A549 treated with AZD9567 at 1 μM for 4 hours (cell line): ENCODE data around the gene RPL23. TPM values are rescaled to one million over a fixed set of nuclear protein-coding genes. Genes with fewer than 3 reads are reported as not detected.

Source experiments
- total RNA-seq: library from RNA; stranded (reverse); fragments of 200-300 nt; extraction: Qiagen RNA extraction; gene quantifications from 5 replicates; pipeline ENCODE4 v1.2.3, GENCODE V29; 2022; ENCODE audit not compliant: insufficient read depth

Gene RPL23
- 2,657 to 5,013 TPM (median 2,700 TPM) in 5 replicates for total RNA-seq

DNA sequence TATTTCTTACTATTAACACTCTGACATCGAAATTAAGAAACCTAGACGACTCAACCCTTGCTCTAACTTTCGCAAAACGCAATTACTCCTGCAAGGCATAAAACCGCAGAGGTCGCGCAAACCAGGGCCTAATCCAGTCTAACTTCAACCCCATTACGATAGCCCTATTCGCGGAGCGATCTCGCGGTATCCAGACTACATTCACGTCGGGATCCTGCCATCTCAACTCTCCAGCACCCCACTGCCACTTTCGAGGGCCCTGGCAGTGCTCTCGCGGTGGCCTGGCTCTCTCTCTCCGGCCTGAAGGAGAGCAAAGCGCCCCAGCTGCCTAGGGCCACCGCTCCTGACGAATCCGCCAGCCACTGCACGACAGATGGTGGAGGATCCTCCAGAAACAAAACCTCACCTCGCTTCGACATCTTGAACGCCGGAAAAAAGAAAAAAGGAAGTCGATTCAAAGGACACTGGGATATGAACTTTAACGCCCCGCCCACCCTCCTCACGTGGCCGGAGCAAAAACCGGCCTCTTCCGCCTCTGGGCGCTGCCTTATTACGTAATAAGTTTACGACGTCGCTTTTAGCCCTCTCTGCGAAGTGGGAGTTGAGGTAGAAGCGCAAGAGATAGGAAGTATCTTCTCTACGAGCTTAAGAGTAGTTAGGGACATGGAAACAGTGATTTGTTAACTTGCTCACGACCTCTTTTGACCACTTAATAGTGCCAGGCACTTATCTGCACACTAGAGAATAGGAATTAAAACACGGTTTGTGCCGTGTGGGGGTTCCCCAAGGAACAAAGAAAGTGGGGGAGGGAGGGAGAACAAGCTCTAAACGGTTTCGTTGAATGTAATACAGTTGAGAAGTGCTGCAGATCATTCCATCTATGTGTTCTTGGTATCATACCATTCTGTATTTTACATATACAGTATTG is at the start of gene RPL23:
Gene RPL23 (minus strand): TSS at position 430 of the 928 bp plus-strand sequence. CDS start 11 bp downstream, at position 419.

GRCh38 chr17:38869526-38870258 is 16.2 kb upstream of the RPL23 start, which contains the start of gene LASP1:
Gene LASP1 (plus strand): TSS chr17:38870058. CDS start chr17:38870190, 132 bp downstream.

GRCh38 chr17:38824899-38825761 is 28.4 kb downstream of the RPL23 start, which contains the start of gene CWC25:
Gene CWC25 (minus strand): TSS chr17:38825321. CDS start chr17:38825183, 138 bp downstream.

DNA sequence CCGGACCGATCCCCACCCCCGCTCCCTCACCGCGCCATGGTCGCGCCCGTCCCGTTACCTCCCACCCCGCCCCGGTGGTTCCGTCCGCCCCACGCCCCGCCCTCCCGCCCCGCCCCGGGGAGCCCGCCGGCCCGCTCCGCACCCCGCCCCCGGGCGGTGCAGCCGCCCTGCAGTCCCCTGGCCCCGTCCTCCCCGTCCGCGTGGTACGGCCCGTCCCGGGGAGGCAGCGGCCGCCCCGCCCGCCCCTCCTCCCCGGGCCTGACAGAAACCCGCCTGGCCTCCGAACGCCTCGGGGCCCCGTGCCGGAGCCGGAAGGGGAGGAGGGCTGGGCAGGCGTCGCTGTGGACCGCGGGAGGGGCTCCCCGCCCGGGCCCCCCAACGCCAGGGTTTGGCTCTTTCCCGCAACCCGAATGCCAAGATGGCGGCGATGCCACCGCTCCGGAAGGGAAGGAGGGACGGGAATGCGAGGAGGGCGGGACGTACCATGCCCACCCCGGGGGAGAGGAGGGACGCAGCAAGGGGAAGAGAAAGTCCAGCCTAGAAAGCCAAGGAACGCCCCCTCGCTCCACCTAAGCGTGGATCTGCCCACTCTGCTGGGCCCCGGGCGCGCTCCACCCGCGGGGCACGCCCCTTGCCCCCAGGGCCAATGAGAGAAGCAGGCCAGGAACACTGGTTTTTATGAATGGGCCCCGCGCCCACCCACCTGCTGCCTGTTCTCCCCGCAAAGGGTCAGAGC is 53.9 kb downstream of the RPL23 start, which contains the start of gene PIP4K2B:
Gene PIP4K2B (minus strand): TSS at position 56 of the 736 bp plus-strand sequence. CDS start 132 bp downstream, outside the sequence.

Other genes with a start within 250 kb of the RPL23 start
- gene SRCIN1, start 247.8 kb downstream of the RPL23 start, total RNA-seq, result 2.2 to 3.2 TPM (median 2.8 TPM) in 5 replicates
- gene EPOP, start 178.8 kb downstream of the RPL23 start, total RNA-seq, result 10.7 to 14.0 TPM (median 13.2 TPM) in 5 replicates
- gene MLLT6, start 148.4 kb downstream of the RPL23 start, total RNA-seq, result 23.6 to 34.9 TPM (median 30.6 TPM) in 5 replicates
- 41.1 to 98.6 TPM (median 92.0 TPM) in 5 replicates for gene CISD3, start 123.4 kb downstream of the RPL23 start, total RNA-seq
- gene PCGF2, start 105.4 kb downstream of the RPL23 start, total RNA-seq, result 25.5 to 53.1 TPM (median 50.9 TPM) in 5 replicates
- 354 to 458 TPM (median 435 TPM) in 5 replicates for gene PSMB3, start 101.0 kb downstream of the RPL23 start, total RNA-seq
- 37.2 to 43.7 TPM (median 42.6 TPM) in 5 replicates for gene PIP4K2B, start 54.2 kb downstream of the RPL23 start, total RNA-seq
- 21.9 to 24.0 TPM (median 22.3 TPM) in 5 replicates for gene CWC25, start 28.4 kb downstream of the RPL23 start, total RNA-seq
- 227 to 248 TPM (median 232 TPM) in 5 replicates for gene LASP1, start 16.3 kb upstream of the RPL23 start, total RNA-seq
- gene FBXO47, start 113.7 kb upstream of the RPL23 start, total RNA-seq, result not detected in 5 replicates